Nephron progenitor cell (in vitro differentiated cells): ENCODE results near the gene FBXL14.
A peak's percentile ranks its signal among the peaks of the same experiment; 100 is the strongest.

Experiments used
- DNase-seq: peaks from one replicate; pipeline ENCODE4 v3.0.0; 2021
- H3K27ac Mint-ChIP-seq: 2 replicates; pipeline ENCODE4 v1.8.0; 2021; ENCODE audit warnings: mild to moderate bottlenecking, moderate library complexity, mixed read lengths
- H3K27me3 Mint-ChIP-seq: 2 replicates; pipeline ENCODE4 v1.8.0; 2021; ENCODE audit warnings: mild to moderate bottlenecking, low read depth, mixed read lengths; ENCODE audit not compliant: poor library complexity
- H3K36me3 Mint-ChIP-seq: 2 replicates; pipeline ENCODE4 v1.8.0; 2021; ENCODE audit warnings: low read depth, mixed read lengths
- H3K4me1 Mint-ChIP-seq: 2 replicates; pipeline ENCODE4 v1.8.0; 2021; ENCODE audit warnings: mixed read lengths
- H3K4me3 Mint-ChIP-seq: 2 replicates; pipeline ENCODE4 v1.8.0; 2021; ENCODE audit warnings: mild to moderate bottlenecking, moderate library complexity, mixed read lengths
- H3K9me3 Mint-ChIP-seq: 2 replicates; pipeline ENCODE4 v1.8.0; 2021; ENCODE audit warnings: mild to moderate bottlenecking, moderate library complexity, mixed read lengths
- TF ChIP-seq, protein P1 (sequence below): fragments of 200-600 bp; sonication (generic); IDR thresholded peaks from 2 replicates; pipeline ENCODE4 v1.5.0; 2021; ENCODE audit warnings: antibody characterized with exemption

The FBXL14 gene

DNA sequence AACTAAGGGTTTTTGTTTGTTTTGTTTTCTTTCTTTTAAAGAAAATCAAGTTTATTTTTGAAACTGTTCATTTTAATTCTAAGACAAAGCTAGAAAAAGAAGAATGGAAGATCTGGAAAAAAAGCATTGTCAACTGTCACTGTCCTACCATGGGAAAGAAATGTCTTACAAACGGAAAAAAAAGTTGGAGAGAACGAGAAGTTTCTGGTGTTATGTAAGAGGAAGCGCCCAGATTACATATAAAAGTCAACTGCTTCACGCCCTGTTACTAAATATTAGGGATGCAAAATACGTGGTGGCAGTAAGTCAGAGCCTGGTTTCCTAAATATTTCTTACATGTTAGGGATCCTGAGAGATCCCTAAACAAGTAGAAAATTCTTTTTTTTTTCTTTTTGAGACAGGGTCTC lies 14.3 kb upstream of the FBXL14 start:
- no peaks in the 10 kb centered on the region for H3K36me3 Mint-ChIP-seq
- no peak overlapping the region for H3K4me3 Mint-ChIP-seq
- no peak for DNase-seq
- H3K27me3 Mint-ChIP-seq: peaks cover 6% of the 10 kb centered on the region
- no peaks in the 10 kb centered on the region for H3K9me3 Mint-ChIP-seq
- no peak overlapping the region for H3K27ac Mint-ChIP-seq
- TF ChIP-seq, protein P1, sequence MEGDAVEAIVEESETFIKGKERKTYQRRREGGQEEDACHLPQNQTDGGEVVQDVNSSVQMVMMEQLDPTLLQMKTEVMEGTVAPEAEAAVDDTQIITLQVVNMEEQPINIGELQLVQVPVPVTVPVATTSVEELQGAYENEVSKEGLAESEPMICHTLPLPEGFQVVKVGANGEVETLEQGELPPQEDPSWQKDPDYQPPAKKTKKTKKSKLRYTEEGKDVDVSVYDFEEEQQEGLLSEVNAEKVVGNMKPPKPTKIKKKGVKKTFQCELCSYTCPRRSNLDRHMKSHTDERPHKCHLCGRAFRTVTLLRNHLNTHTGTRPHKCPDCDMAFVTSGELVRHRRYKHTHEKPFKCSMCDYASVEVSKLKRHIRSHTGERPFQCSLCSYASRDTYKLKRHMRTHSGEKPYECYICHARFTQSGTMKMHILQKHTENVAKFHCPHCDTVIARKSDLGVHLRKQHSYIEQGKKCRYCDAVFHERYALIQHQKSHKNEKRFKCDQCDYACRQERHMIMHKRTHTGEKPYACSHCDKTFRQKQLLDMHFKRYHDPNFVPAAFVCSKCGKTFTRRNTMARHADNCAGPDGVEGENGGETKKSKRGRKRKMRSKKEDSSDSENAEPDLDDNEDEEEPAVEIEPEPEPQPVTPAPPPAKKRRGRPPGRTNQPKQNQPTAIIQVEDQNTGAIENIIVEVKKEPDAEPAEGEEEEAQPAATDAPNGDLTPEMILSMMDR: no peak
- H3K4me1 Mint-ChIP-seq: peaks cover 81% of the 10 kb centered on the region

DNA sequence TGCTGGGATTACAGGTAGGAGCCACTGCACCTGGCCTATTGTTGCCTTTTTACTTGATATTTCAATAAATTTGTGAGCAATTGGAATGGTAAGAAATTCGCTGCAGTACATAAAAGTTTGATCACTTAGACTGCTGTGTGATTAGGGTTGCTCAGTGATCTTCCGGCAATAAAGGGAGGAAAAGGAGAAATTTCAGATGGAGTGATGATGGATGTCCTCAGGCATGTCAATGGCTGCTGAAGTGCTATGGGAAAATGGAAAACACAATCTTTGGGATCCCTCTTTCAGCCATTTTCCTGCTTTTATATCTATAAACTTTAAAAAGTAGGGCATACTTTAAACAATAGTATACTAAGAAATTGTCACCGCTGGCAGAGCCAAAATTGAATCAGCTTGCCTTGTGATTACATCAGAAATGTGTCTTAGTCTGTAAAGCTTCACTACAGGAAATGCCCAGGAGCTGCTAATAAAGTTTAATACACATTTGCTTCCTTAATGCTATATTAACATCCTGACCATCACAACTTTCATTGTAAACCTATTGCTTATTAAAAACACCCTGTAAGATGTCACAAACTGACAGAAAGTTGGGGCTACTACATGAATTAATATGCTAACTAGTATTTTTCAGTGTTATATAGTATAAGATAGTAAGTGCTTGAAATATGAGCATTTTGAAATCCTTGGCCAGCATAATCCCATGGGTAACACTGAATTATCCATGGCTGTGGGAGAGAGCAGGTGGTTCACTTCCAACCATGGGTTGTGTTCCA lies 13.7 kb upstream of the FBXL14 start:
- TF ChIP-seq, protein P1: no peak
- Mint-ChIP-seq H3K9me3 (no peaks in the 10 kb centered on the region), H3K27ac (no peak overlapping the region), H3K4me3 (no peak overlapping the region), H3K27me3 (peaks cover 6% of the 10 kb centered on the region), H3K36me3 (no peaks in the 10 kb centered on the region), H3K4me1 (peaks cover 81% of the 10 kb centered on the region)
- DNase-seq: no peak

DNA sequence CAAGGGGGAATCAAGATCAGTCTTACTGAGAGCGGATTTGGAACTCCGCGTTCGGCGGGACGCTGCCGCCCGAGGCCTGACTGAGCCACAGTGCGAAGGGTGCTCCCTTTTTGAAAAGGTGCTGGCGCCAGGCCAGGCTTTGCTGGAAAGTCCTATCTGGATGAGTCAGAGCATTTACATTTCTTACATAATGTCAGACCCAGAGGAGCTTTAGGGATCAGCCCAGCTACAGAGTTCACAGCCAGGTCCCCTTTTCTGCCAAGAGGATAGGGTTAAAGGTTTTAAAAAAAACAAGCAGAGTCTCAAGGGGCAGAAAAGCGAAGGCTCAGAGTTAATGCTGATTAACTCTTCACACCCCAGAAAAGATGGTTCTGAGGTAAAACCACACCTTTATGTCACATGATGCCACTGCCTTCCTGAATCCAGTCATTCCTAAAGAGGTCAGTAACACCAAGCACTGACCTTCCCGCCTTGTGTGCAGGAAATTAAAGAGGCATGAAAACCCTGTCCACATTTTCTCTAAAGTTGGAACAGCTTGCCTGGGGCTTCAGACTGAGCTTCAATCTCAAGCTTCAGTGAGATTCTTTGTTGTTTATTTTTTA lies 11.7 kb upstream of the FBXL14 start:
- Mint-ChIP-seq H3K27me3 (peaks cover 12% of the 10 kb centered on the region), H3K4me1 (peaks cover 78% of the 10 kb centered on the region), H3K4me3 (peak overlapping the region; percentile 86), H3K27ac (peak overlapping the region; percentile 87), H3K36me3 (no peaks in the 10 kb centered on the region), H3K9me3 (no peaks in the 10 kb centered on the region)
- TF ChIP-seq, protein P1: no peak
- peak; percentile 30 for DNase-seq

DNA sequence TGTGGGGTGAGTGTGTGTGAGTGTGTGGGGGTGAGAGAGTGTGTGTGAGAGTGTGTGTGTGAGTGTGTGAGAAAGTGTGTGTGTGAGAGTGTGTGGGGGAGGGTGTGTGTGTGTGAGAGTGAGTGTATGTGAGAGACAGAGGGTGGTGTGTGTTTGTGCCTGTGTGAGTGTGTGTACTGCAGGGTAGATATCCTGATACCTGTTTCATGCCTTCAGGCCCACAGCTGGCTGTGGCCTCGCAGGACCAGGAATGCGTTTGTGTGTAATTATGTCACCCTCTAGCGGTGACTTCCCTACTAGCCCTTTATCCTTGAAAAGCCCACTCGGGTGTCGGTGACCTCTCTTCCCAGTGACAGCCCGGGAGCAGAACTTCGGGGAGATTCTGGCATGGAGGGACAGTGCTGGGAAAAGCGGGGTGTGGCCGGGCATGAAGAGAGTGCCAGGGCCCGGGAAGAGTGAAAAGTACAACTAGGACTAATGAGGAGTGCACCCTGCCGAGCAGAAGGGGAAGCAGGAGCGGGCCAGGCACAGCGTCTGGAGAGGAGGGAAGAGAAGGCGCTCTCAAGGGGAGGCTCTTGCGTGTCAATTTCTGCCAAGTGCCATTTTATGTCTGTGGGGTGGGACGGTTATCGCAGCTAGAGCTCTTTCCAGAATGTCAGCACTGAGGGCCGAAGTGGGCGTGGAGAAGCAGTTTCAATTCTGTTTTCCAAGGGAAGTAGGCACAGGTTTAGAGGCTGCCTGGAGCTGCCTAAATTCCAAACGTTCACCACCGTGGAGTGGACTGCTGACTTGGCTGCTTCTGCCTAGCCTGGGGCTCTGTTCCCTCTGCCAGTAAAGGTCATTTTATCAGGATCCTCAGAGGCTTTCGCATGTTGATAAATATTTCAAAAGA lies 11.0 kb upstream of the FBXL14 start:
- H3K36me3 Mint-ChIP-seq: no peaks in the 10 kb centered on the region
- H3K27ac Mint-ChIP-seq: peak overlapping the region; percentile 87
- H3K4me1 Mint-ChIP-seq: peaks cover 78% of the 10 kb centered on the region
- peak; percentile 65 for DNase-seq
- no peaks in the 10 kb centered on the region for H3K9me3 Mint-ChIP-seq
- TF ChIP-seq, protein P1: peak; percentile 66
- H3K27me3 Mint-ChIP-seq: peaks cover 15% of the 10 kb centered on the region
- H3K4me3 Mint-ChIP-seq: peak overlapping the region; percentile 86

DNA sequence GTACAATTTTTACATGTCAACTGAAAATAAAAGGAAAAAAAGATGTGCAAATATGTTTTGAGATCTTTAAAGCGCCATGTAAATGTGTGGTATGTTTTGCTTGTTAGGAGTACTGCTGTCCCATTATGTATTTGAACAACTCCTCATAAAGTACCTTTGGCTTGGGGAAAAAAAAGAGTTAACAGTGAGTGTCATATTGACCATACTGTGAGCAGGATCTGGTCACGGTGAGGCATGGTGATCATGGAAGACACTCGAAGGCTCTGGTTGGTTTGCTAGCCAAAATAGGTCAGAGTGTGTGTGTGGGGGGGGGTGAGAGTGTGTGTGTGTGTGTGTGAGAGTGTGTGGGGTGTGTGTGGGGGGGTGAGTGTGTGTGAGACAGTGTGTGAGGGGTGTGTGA lies 10.1 kb upstream of the FBXL14 start:
- TF ChIP-seq, protein P1: no peak
- H3K4me3 Mint-ChIP-seq: peak overlapping the region; percentile 30
- no peaks in the 10 kb centered on the region for H3K9me3 Mint-ChIP-seq
- peaks cover 80% of the 10 kb centered on the region for H3K4me1 Mint-ChIP-seq
- peaks cover 15% of the 10 kb centered on the region for H3K27me3 Mint-ChIP-seq
- H3K36me3 Mint-ChIP-seq: no peaks in the 10 kb centered on the region
- no peak overlapping the region for H3K27ac Mint-ChIP-seq
- no peak for DNase-seq
